Panc1 (cell line): ENCODE data around the gene ESRRG. TPM values are rescaled to one million over a fixed set of nuclear protein-coding genes. Genes with fewer than 3 reads are reported as not detected.

Experiments
- ATAC-seq: fragments of 200-7000 bp; cut with Tn5 transposase; 2 replicates; pipeline ENCODE4 v1.9.1; 2020; ENCODE audit warnings: mild to moderate bottlenecking, moderate library complexity
- BruUV-seq: library from RNA; stranded (reverse); fragments of 400-500 nt; replicated peaks from 2 replicates; lab custom pipeline; 2021; lab: Mats Ljungman, UMichigan
- CTCF ChIA-PET: fragments of 300-600 bp; sonication (Branson Sonifier 250); formaldehyde crosslinking; loops from one replicate; lab custom pipeline; 2022; ENCODE audit warnings: antibody characterized with exemption; lab: Charles Lee
- POLR2A ChIA-PET: fragments of 300-600 bp; sonication (Branson Sonifier 250); formaldehyde crosslinking; loops from one replicate; lab custom pipeline; 2022; ENCODE audit warnings: antibody characterized with exemption; lab: Charles Lee
- DNase-seq: peaks from one replicate; pipeline ENCODE4 v3.0.0-alpha.2; 2010; ENCODE audit warnings: low read depth, low spot score
- H3K27ac ChIP-seq: 2 replicates; pipeline ENCODE4 v1.5.1; 2011; ENCODE audit warnings: mild to moderate bottlenecking, low read length, inconsistent platforms
- H3K27me3 ChIP-seq: fragments of 200-500 bp; sonication (Bioruptor generic); 2 replicates; pipeline ENCODE4 v1.6.0; 2014; ENCODE audit warnings: low read length, inconsistent platforms; ENCODE audit not compliant: control insufficient read depth, insufficient read depth
- H3K36me3 ChIP-seq: fragments of 200-500 bp; sonication (Bioruptor generic); 2 replicates; pipeline ENCODE4 v1.5.1; 2014; ENCODE audit warnings: inconsistent platforms, mild to moderate bottlenecking, low read length, moderate library complexity; ENCODE audit not compliant: control insufficient read depth, insufficient read depth
- H3K4me1 ChIP-seq: 2 replicates; pipeline ENCODE4 v1.5.1; 2011; ENCODE audit warnings: inconsistent platforms, mild to moderate bottlenecking, low read length, moderate library complexity; ENCODE audit not compliant: control insufficient read depth, insufficient read depth
- H3K4me3 ChIP-seq, 2 experiments: 2 replicates each; pipeline ENCODE4 v1.5.1; 2011 to 2012; ENCODE audit warnings: low read depth in 2 of 2, low read length in 2 of 2, mild to moderate bottlenecking in 2 of 2, inconsistent platforms in 1 of 2, moderate library complexity in 1 of 2
- H3K9me3 ChIP-seq: fragments of 200-500 bp; sonication (Bioruptor generic); 2 replicates; pipeline ENCODE4 v1.5.1; 2014; ENCODE audit warnings: low read depth, mild to moderate bottlenecking, inconsistent platforms, low read length, moderate library complexity; ENCODE audit not compliant: control insufficient read depth, insufficient read depth
- CTCF ChIP-seq: fragments of 450-650 bp; IDR thresholded peaks from 2 replicates; pipeline ENCODE4 v1.5.1; 2017; ENCODE audit warnings: mild to moderate bottlenecking
- POLR2AphosphoS5 ChIP-seq: IDR thresholded peaks from 2 replicates; pipeline ENCODE4 v1.6.1; 2012; ENCODE audit warnings: mild to moderate bottlenecking, low read depth, low read length, moderate library complexity
- REST ChIP-seq, 2 experiments: IDR thresholded peaks; 2 replicates each; pipeline ENCODE4 v1.6.1; 2011 to 2012; ENCODE audit warnings: low read depth in 2 of 2, control low read depth in 1 of 2, low read length in 1 of 2, mild to moderate bottlenecking in 1 of 2, moderate library complexity in 1 of 2; ENCODE audit not compliant: insufficient read depth in 1 of 2
- SIN3A ChIP-seq: IDR thresholded peaks from 2 replicates; pipeline ENCODE4 v1.6.1; 2012; ENCODE audit warnings: low read depth, mild to moderate bottlenecking, low read length, moderate library complexity, borderline replicate concordance; ENCODE audit not compliant: insufficient read depth
- TCF7L2 ChIP-seq: IDR thresholded peaks from 2 replicates; pipeline ENCODE4 v1.6.1; 2011; ENCODE audit warnings: mild to moderate bottlenecking, low read depth, low read length, inconsistent platforms
- in situ Hi-C: cut with HindIII; loops from 2 replicates; pipeline ENCODE4 v1.10.0; 2016; ENCODE audit warnings: low sequenced_read_pairs, low pct_unique_long_range_greater_than_20kb
- intact Hi-C: fragments of 100-400 bp; cut with micrococcal nuclease; formaldehyde crosslinking; loops from one replicate; pipeline ENCODE4 v1.10.0; 2022; ENCODE audit not compliant: unreplicated experiment
- total RNA-seq: library from RNA; stranded (reverse); gene quantifications from one replicate; pipeline ENCODE4 v1.2.1, GENCODE V29; 2021; ENCODE audit not compliant: unreplicated experiment

ESRRG gene
- total RNA-seq, 1 experiment from 2014 or later: not detected

- H3K4me3 ChIP-seq: no peak overlapping the region
- no peak overlapping the region for H3K27ac ChIP-seq
- in situ Hi-C loops: no loop called here
- H3K27me3 ChIP-seq: no peaks in the 10 kb centered on the region; the same call in 1 of the 2 replicates
- no TSS peak for BruUV-seq
- no peak for DNase-seq
- ChIA-PET POLR2A (no interaction called here), CTCF (no interaction called here)
- intact Hi-C loops: loop anchor here (10.0 kb wide), 1 partner anchor 987 kb away; no protein-coding TSS in a partner anchor
- H3K4me1 ChIP-seq: no peaks in the 10 kb centered on the region
- no peaks in the 10 kb centered on the region for H3K36me3 ChIP-seq
- no peaks in the 10 kb centered on the region for H3K9me3 ChIP-seq
- no peak for TF ChIP-seq TCF7L2
- TF ChIP-seq SIN3A: no peak
- TF ChIP-seq POLR2AphosphoS5: no peak
- TF ChIP-seq REST (IDR thresholded peaks at IDR 0.05; ENCODE audit: insufficient read depth in 1 of 2, low read depth in 2 of 2, low read length in 1 of 2): no peak
- TF ChIP-seq CTCF: no peak
- no peak for ATAC-seq
Observed at GRCh38 chr1:216758161-216758560, 34.9 kb upstream of the ESRRG start.

GRCh38 chr1:216757110-216757509 lies 33.9 kb upstream of the ESRRG start:
- no TSS peak for BruUV-seq
- no peak overlapping the region for H3K4me3 ChIP-seq
- POLR2A ChIA-PET: no interaction called here
- no peaks in the 10 kb centered on the region for H3K9me3 ChIP-seq
- H3K36me3 ChIP-seq: no peaks in the 10 kb centered on the region
- intact Hi-C loops: loop anchor here (10.0 kb wide), 1 partner anchor 988 kb away; no protein-coding TSS in a partner anchor
- no peaks in the 10 kb centered on the region for H3K4me1 ChIP-seq
- DNase-seq: no peak
- no peak overlapping the region for H3K27ac ChIP-seq
- no peaks in the 10 kb centered on the region; the same call in 1 of the 2 replicates for H3K27me3 ChIP-seq
- TF ChIP-seq SIN3A (no peak), CTCF (no peak), POLR2AphosphoS5 (no peak), TCF7L2 (no peak), REST (IDR thresholded peaks at IDR 0.05; ENCODE audit: insufficient read depth in 1 of 2, low read depth in 2 of 2, low read length in 1 of 2) (no peak)
- ATAC-seq: no peak
- CTCF ChIA-PET: no interaction called here
- in situ Hi-C loops: no loop called here
